ENCODE data around the gene LAD1. TPM values are rescaled to one million over a fixed set of nuclear protein-coding genes. Genes with fewer than 3 reads are reported as not detected.

The LAD1 gene
- total and polyA plus RNA-seq, 9 of the 15 experiments (the other 6 are each of a cell fraction or from before 2014, with no cell fraction given): 0.31 TPM; not detected in 8

GRCh38 chr1:201447903-201448871, 49.1 kb upstream of the LAD1 start (continued):
- TF ChIP-seq, protein P1, sequence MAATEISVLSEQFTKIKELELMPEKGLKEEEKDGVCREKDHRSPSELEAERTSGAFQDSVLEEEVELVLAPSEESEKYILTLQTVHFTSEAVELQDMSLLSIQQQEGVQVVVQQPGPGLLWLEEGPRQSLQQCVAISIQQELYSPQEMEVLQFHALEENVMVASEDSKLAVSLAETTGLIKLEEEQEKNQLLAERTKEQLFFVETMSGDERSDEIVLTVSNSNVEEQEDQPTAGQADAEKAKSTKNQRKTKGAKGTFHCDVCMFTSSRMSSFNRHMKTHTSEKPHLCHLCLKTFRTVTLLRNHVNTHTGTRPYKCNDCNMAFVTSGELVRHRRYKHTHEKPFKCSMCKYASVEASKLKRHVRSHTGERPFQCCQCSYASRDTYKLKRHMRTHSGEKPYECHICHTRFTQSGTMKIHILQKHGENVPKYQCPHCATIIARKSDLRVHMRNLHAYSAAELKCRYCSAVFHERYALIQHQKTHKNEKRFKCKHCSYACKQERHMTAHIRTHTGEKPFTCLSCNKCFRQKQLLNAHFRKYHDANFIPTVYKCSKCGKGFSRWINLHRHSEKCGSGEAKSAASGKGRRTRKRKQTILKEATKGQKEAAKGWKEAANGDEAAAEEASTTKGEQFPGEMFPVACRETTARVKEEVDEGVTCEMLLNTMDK (IDR thresholded peaks at IDR 0.05; ENCODE audit: borderline replicate concordance, insufficient read depth, low read depth, low read length, poor library complexity, severe bottlenecking): peak; percentile 78
- TF ChIP-seq E2F8 (IDR thresholded peaks at IDR 0.05; ENCODE audit: low read depth, partially characterized antibody) (no peak), ZNF436 (CRISPR knock-in tag; IDR thresholded peaks at IDR 0.05) (no peak; the same call in 1 of the 2 replicates), E2F3 (CRISPR knock-in tag; IDR thresholded peaks at IDR 0.05) (no peak), MAZ (CRISPR knock-in tag; conservative IDR thresholded peaks at IDR 0.05 in 1 of 2, IDR thresholded peaks at IDR 0.05 in 1 of 2) (peak; percentile 64 to 71; a peak in 3 of 4 replicates), PHF8 (IDR thresholded peaks at IDR 0.05; ENCODE audit: borderline replicate concordance, low read length) (no peak)
- TF ChIP-seq, protein P2, sequence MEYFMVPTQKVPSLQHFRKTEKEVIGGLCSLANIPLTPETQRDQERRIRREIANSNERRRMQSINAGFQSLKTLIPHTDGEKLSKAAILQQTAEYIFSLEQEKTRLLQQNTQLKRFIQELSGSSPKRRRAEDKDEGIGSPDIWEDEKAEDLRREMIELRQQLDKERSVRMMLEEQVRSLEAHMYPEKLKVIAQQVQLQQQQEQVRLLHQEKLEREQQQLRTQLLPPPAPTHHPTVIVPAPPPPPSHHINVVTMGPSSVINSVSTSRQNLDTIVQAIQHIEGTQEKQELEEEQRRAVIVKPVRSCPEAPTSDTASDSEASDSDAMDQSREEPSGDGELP (CRISPR knock-in tag; IDR thresholded peaks at IDR 0.05; ENCODE audit: borderline replicate concordance): peak; percentile 60; the same call in 1 of the 2 replicates
- TF ChIP-seq, protein P3, sequence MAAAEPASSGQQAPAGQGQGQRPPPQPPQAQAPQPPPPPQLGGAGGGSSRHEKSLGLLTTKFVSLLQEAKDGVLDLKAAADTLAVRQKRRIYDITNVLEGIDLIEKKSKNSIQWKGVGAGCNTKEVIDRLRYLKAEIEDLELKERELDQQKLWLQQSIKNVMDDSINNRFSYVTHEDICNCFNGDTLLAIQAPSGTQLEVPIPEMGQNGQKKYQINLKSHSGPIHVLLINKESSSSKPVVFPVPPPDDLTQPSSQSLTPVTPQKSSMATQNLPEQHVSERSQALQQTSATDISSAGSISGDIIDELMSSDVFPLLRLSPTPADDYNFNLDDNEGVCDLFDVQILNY (CRISPR knock-in tag; IDR thresholded peaks at IDR 0.05): peak; percentile 37; the same call in 1 of the 2 replicates

Data from K562 (cell line).